HepG2 (cell line): ENCODE results near the gene TBC1D16. TPM values are rescaled to one million over a fixed set of nuclear protein-coding genes. Genes with fewer than 3 reads are reported as not detected.

Experiments used
- AHDC1 ChIP-seq: sonication (generic); formaldehyde crosslinking; IDR thresholded peaks from 2 replicates; pipeline ENCODE4 v1.5.1; 2020; ENCODE audit warnings: mild to moderate bottlenecking, missing genetic modification reagents, borderline replicate concordance
- ASH2L ChIP-seq: fragments of 300-600, 200-600 bp; sonication (generic); IDR thresholded peaks from 2 replicates; pipeline ENCODE4 v1.7.0; 2017; ENCODE audit warnings: low read depth, mild to moderate bottlenecking, moderate library complexity, mixed read lengths, low read length; ENCODE audit not compliant: insufficient read length
- CBX5 ChIP-seq: sonication (generic); formaldehyde crosslinking; IDR thresholded peaks from 2 replicates; pipeline ENCODE4 v1.4.0; 2020; ENCODE audit warnings: missing genetic modification reagents, borderline replicate concordance
- GABPB1 ChIP-seq: IDR thresholded peaks from 2 replicates; pipeline ENCODE4 v1.6.1; 2016; ENCODE audit warnings: mild to moderate bottlenecking, missing genetic modification reagents, moderate library complexity, missing compliant biosample characterization
- PRPF4 ChIP-seq: fragments of 200-400 bp; formaldehyde crosslinking; IDR thresholded peaks from 2 replicates; pipeline ENCODE4 v1.6.1; 2016; ENCODE audit warnings: low read length, low read depth; ENCODE audit not compliant: poor library complexity, severe bottlenecking
- ZFP36L1 ChIP-seq: sonication (generic); formaldehyde crosslinking; IDR thresholded peaks from 2 replicates; pipeline ENCODE4 v1.8.0; 2022; ENCODE audit warnings: mild to moderate bottlenecking, missing genetic modification reagents, moderate library complexity
- ZNF281 ChIP-seq: sonication (generic); formaldehyde crosslinking; IDR thresholded peaks from 2 replicates; pipeline ENCODE4 v1.4.0; 2020; ENCODE audit warnings: missing genetic modification reagents, borderline replicate concordance
- ZNF574 ChIP-seq: sonication (generic); formaldehyde crosslinking; IDR thresholded peaks from 2 replicates; pipeline ENCODE4 v1.4.0; 2020; ENCODE audit warnings: missing genetic modification reagents
- ZNF646 ChIP-seq: sonication (generic); formaldehyde crosslinking; IDR thresholded peaks from 2 replicates; pipeline ENCODE4 v1.9.0; 2021; ENCODE audit warnings: mild to moderate bottlenecking, missing genetic modification reagents
- polyA plus RNA-seq, 8 experiments: library from polyadenylated mRNA; depleted of rRNA in 3 of 8; stranded (reverse) in 7 of 8; unstranded in 1 of 8; fragments of >200 nt; fragmentation: Illumina TruSeq in 4 of 8; extraction: Trizol in 4 of 8; gene quantifications; 2 replicates each; pipeline versions ENCODE4 v1.2.1 to v1.2.3, GENCODE V29; 2011 to 2016; ENCODE audit warnings: low read depth in 4 of 8, missing spikeins in 1 of 8, mixed read lengths in 1 of 8; ENCODE audit not compliant: insufficient read depth in 1 of 8
- total RNA-seq, 5 experiments: library from RNA; depleted of rRNA; stranded (reverse); fragments of >200 nt; fragmentation: Illumina TruSeq; extraction: Trizol; gene quantifications; 2 replicates each; pipeline ENCODE4 v1.2.3, GENCODE V29; 2016; ENCODE audit warnings: low read depth in 1 of 5

TBC1D16 gene
- total and polyA plus RNA-seq, 2 of the 13 experiments (the other 11 are each of a cell fraction or from before 2014, with no cell fraction given): 14.9 to 24.9 TPM

- TF ChIP-seq ZNF281 (CRISPR knock-in tag) (no peak), AHDC1 (CRISPR knock-in tag) (no peak), ZNF646 (CRISPR knock-in tag) (no peak), PRPF4 (no peak), GABPB1 (CRISPR knock-in tag) (peak; percentile 0; the same call in 1 of the 2 replicates), ZFP36L1 (CRISPR knock-in tag) (no peak), CBX5 (CRISPR knock-in tag) (no peak), ASH2L (peak; percentile 44), ZNF574 (peak; percentile 88)
Measured at GRCh38 chr17:80036715-80037477, 1.2 kb upstream of the TBC1D16 start (continued).
